Measurements from ENCODE around the gene SPECC1L. TPM values are rescaled to one million over a fixed set of nuclear protein-coding genes. Genes with fewer than 3 reads are reported as not detected.

SPECC1L gene
- total and polyA plus RNA-seq, 2 of the 8 experiments (the other 6 are each of a cell fraction or from before 2014, with no cell fraction given), result 15.7 to 61.6 TPM

GRCh38 chr22:24235315-24235714, 35.3 kb upstream of the SPECC1L start:
- POLR2A ChIA-PET (ENCODE audit: partially characterized antibody), result no interaction called here
- WGBS, 2 experiments (ENCODE audit: extremely low coverage in 1 of 2, insufficient coverage in 1 of 2, insufficient read length in 1 of 2, insufficient replicate concordance in 2 of 2, low coverage in 1 of 2, low lambda C conversion rate in 2 of 2, missing lambda C conversion rate in 1 of 2), result 89% methylated on average over 4 of the region's 4 CpGs; no CpG with 5 or more reads in 1 of the 2 experiments
- H3K4me1 ChIP-seq (replicated peaks in 1 of 4; ENCODE audit: control insufficient read depth in 3 of 4, insufficient read depth in 4 of 4, low read length in 3 of 4), result peaks cover 0 to 5% (median 4%) of the 10 kb centered on the region in 4 experiments; a peak in 3 of 7 replicates

More at GRCh38 chr22:24235315-24235714, 35.3 kb upstream of the SPECC1L start:
- Histone ChIP-seq H2BK12ac (ENCODE audit: low read depth, low read length) (no peak overlapping the region), H3K23me2 (ENCODE audit: low read depth, low read length) (no peaks in the 10 kb centered on the region), H3K56ac (replicated peaks; ENCODE audit: insufficient read length, low read depth, low read length) (no peak overlapping the region), H3K4me3 (ENCODE audit: extremely low read depth in 1 of 4, insufficient read depth in 2 of 4, low read depth in 3 of 4, low read length in 4 of 4) (no peak overlapping the region), H3K18ac (ENCODE audit: extremely low read depth, low read length) (no peak overlapping the region), H3K14ac (ENCODE audit: insufficient read length) (no peak overlapping the region), H4K20me1 (replicated peaks in 1 of 2; ENCODE audit: control insufficient read depth in 1 of 2, insufficient read depth in 2 of 2, low read length in 2 of 2) (no peaks in the 10 kb centered on the region), H4K5ac (ENCODE audit: insufficient read length, low read depth, low read length) (no peak overlapping the region), H2BK120ac (replicated peaks; ENCODE audit: low read depth, low read length) (no peak overlapping the region), H3K36me3 (ENCODE audit: control insufficient read depth in 2 of 4, insufficient read depth in 4 of 4, low read length in 3 of 4) (no peaks in the 10 kb centered on the region), H2BK5ac (ENCODE audit: low read depth, low read length) (no peak overlapping the region), H2BK20ac (ENCODE audit: low read length) (no peak overlapping the region), H3K27me3 (replicated peaks in 1 of 4; ENCODE audit: control insufficient read depth in 3 of 4, extremely low read depth in 1 of 4, insufficient read depth in 3 of 4, low read length in 3 of 4) (no peaks in the 10 kb centered on the region; a peak in 2 of 7 replicates), H3K23ac (ENCODE audit: insufficient read length) (no peak overlapping the region), H4K91ac (replicated peaks; ENCODE audit: insufficient read length, low read length) (no peak overlapping the region), H3K79me2 (ENCODE audit: control insufficient read depth in 1 of 2, insufficient read depth in 2 of 2, low read length in 2 of 2) (no peaks in the 10 kb centered on the region), H2AFZ (ENCODE audit: low read length) (no peak overlapping the region), H3K9ac (replicated peaks in 1 of 4; ENCODE audit: extremely low read depth in 1 of 4, low read depth in 3 of 4, low read length in 3 of 4) (no peak overlapping the region), H3K79me1 (ENCODE audit: low read depth, low read length) (no peaks in the 10 kb centered on the region), H3K4ac (replicated peaks; ENCODE audit: insufficient read length, low read depth, low read length) (no peak overlapping the region), H2AK5ac (ENCODE audit: low read depth, low read length) (no peak overlapping the region), H3K27ac (ENCODE audit: low read depth, low read length) (no peak overlapping the region), H4K8ac (ENCODE audit: extremely low read depth, insufficient read depth, low read length) (no peak overlapping the region), H3K4me2 (ENCODE audit: insufficient read depth in 1 of 2, low read depth in 2 of 2, low read length in 2 of 2) (no peak overlapping the region), H3K9me3 (ENCODE audit: insufficient read depth in 2 of 2, low read depth in 1 of 2, low read length in 1 of 2) (no peaks in the 10 kb centered on the region), H2BK15ac (ENCODE audit: low read length) (no peak overlapping the region)
- no peak for DNase-seq (ENCODE audit: low read depth in 1 of 2, low spot score in 2 of 2)
- TF ChIP-seq TAF7 (optimal IDR thresholded peaks at IDR 0.05; ENCODE audit: borderline replicate concordance, low read depth, low read length) (no peak), YY1 (IDR thresholded peaks at IDR 0.05; ENCODE audit: low read depth, low read length) (no peak), GABPA (IDR thresholded peaks at IDR 0.05; ENCODE audit: borderline replicate concordance, insufficient read depth, low read length) (no peak), CBX5 (IDR thresholded peaks at IDR 0.05; ENCODE audit: low read depth, low read length) (no peak), ATF2 (IDR thresholded peaks at IDR 0.05; ENCODE audit: low read length) (no peak)
- CTCF ChIA-PET (ENCODE audit: partially characterized antibody), result interaction anchor here (0.6 to 5.7 kb wide), 4 partner anchors 10 to 194 kb away, joined by 3 to 56 read pairs (median 16); no protein-coding TSS in a partner anchor
- FAIRE-seq, result no peak
